GM12892 (cell line): Measurements from ENCODE around the gene PRDM5.

Source experiments
- POLR2A ChIP-seq: IDR thresholded peaks from 2 replicates; pipeline ENCODE4 v1.6.1; 2011; ENCODE audit warnings: low read depth, low read length, control low read depth
- TAF1 ChIP-seq: IDR thresholded peaks from 2 replicates; pipeline ENCODE4 v1.6.1; 2011; ENCODE audit warnings: low read depth, mild to moderate bottlenecking, control low read depth, low read length, borderline replicate concordance

- TF ChIP-seq POLR2A (no peak), TAF1 (no peak)
These were observed 41.2 kb downstream of the PRDM5 start for GRCh38 chr4:120881351-120881750.
